Caco-2 (cell line): ENCODE results near the gene LRRC23. TPM values are rescaled to one million over a fixed set of nuclear protein-coding genes. Genes with fewer than 3 reads are reported as not detected.
"Not testable (repeated sequence)": the region's sequence is repeated elsewhere in the genome, so short reads cannot be mapped to it uniquely, and the experiment has no call there.

Experiments used
- BruUV-seq: library from RNA; stranded (reverse); fragments of 400-500 nt; replicated peaks from 2 replicates; lab custom pipeline; 2021; lab: Mats Ljungman, UMichigan
- CTCF ChIA-PET: fragments of 300-600 bp; sonication (Branson Sonifier 250); formaldehyde crosslinking; loops from one replicate; lab custom pipeline; 2022; ENCODE audit warnings: antibody characterized with exemption; lab: Charles Lee
- POLR2A ChIA-PET: fragments of 300-600 bp; sonication (Branson Sonifier 250); formaldehyde crosslinking; loops from one replicate; lab custom pipeline; 2022; ENCODE audit warnings: antibody characterized with exemption; lab: Charles Lee
- DNase-seq, 2 experiments: peaks; one replicate each; pipeline versions ENCODE4 v3.0.0 to v3.0.0-alpha.2; 2020 to 2022
- H3K27me3 ChIP-seq: replicated peaks from 2 replicates; pipeline ENCODE4 v1.6.0; 2011; ENCODE audit warnings: low read length; ENCODE audit not compliant: control insufficient read depth, insufficient read depth
- H3K36me3 ChIP-seq: 2 replicates; pipeline ENCODE4 v1.5.1; 2011; ENCODE audit warnings: low read length; ENCODE audit not compliant: control insufficient read depth, insufficient read depth
- H3K4me1 ChIP-seq: fragments of 250-450 bp; sonication (Bioruptor Pico); 2 replicates; pipeline ENCODE4 v1.5.1; 2020; ENCODE audit warnings: mild to moderate bottlenecking
- H3K4me3 ChIP-seq: 2 replicates; pipeline ENCODE4 v1.5.1; 2011; ENCODE audit warnings: low read depth, mild to moderate bottlenecking, control low read depth, low read length
- H3K9me3 ChIP-seq: fragments of 250-450 bp; sonication (Bioruptor Pico); 2 replicates; pipeline ENCODE4 v1.5.1; 2020; ENCODE audit warnings: mild to moderate bottlenecking, moderate library complexity
- H3K27ac Mint-ChIP-seq: one replicate; pipeline ENCODE4 v1.8.0; 2022; ENCODE audit warnings: mixed read lengths; ENCODE audit not compliant: unreplicated experiment
- H3K27me3 Mint-ChIP-seq: one replicate; pipeline ENCODE4 v1.8.0; 2022; ENCODE audit warnings: mixed read lengths; ENCODE audit not compliant: insufficient read depth, unreplicated experiment
- H3K36me3 Mint-ChIP-seq: one replicate; pipeline ENCODE4 v1.8.0; 2022; ENCODE audit warnings: mild to moderate bottlenecking, mixed read lengths; ENCODE audit not compliant: insufficient read depth, unreplicated experiment
- H3K4me1 Mint-ChIP-seq: one replicate; pipeline ENCODE4 v1.8.0; 2022; ENCODE audit warnings: low read depth, mixed read lengths; ENCODE audit not compliant: unreplicated experiment
- H3K4me3 Mint-ChIP-seq: one replicate; pipeline ENCODE4 v1.8.0; 2022; ENCODE audit warnings: mild to moderate bottlenecking, moderate library complexity, mixed read lengths; ENCODE audit not compliant: unreplicated experiment
- H3K9me3 Mint-ChIP-seq: one replicate; pipeline ENCODE4 v1.8.0; 2022; ENCODE audit warnings: mixed read lengths; ENCODE audit not compliant: unreplicated experiment
- intact Hi-C: fragments of 100-400 bp; cut with micrococcal nuclease; formaldehyde crosslinking; loops from one replicate; pipeline ENCODE4 v1.10.0; 2022; ENCODE audit not compliant: unreplicated experiment
- total RNA-seq: library from RNA; stranded (reverse); gene quantifications from 2 replicates; pipeline ENCODE4 v1.2.3, GENCODE V29; 2022
- TF ChIP-seq, protein P1 (sequence below), 2 experiments: fragments of 200-600 bp in 1 of 2; IDR thresholded peaks; 1 replicate in 1 of 2; 2 replicates in 1 of 2; pipeline versions ENCODE4 v1.5.1 to v1.8.0; 2011 to 2022; ENCODE audit warnings: antibody characterized with exemption in 1 of 2, control low read depth in 1 of 2, inconsistent platforms in 1 of 2, low read depth in 1 of 2, low read length in 1 of 2, mild to moderate bottlenecking in 1 of 2, moderate library complexity in 1 of 2; ENCODE audit not compliant: insufficient read depth in 1 of 2, severe bottlenecking in 1 of 2, unreplicated experiment in 1 of 2

The LRRC23 gene
- total RNA-seq, 1 experiment from 2014 or later = 8.6 TPM

- Histone ChIP-seq H3K27me3 (no peaks in the 10 kb centered on the region), H3K4me1 (peaks cover 31% of the 10 kb centered on the region), H3K4me3 (peak overlapping the region; percentile 97), H3K36me3 (peaks cover 13% of the 10 kb centered on the region), H3K9me3 (no peaks in the 10 kb centered on the region)
- ChIA-PET CTCF (interaction anchor here (0.6 to 4.2 kb wide), 33 partner anchors 11 to 240 kb away, joined by 3 to 68 read pairs (median 5); partner anchors contain the start of genes C12orf57, CDCA3, ENO2 and LPCAT3), POLR2A (interaction anchor here (0.5 to 5.4 kb wide), 10 partner anchors 11 to 145 kb away, joined by 3 to 102 read pairs (median 8); partner anchors contain the start of genes C12orf57, CDCA3, COPS7A and RNU7-1)
- intact Hi-C loops = loop anchor here (1.0 to 2.0 kb wide), 5 partner anchors 17 to 73 kb away; partner anchors contain the start of genes RNU7-1 and USP5
- H3K36me3 Mint-ChIP-seq = peaks cover 98% of the 10 kb centered on the region
- TSS peak; percentile 30 for BruUV-seq
- H3K4me3 Mint-ChIP-seq = peak overlapping the region; percentile 95
- TF ChIP-seq, protein P1, sequence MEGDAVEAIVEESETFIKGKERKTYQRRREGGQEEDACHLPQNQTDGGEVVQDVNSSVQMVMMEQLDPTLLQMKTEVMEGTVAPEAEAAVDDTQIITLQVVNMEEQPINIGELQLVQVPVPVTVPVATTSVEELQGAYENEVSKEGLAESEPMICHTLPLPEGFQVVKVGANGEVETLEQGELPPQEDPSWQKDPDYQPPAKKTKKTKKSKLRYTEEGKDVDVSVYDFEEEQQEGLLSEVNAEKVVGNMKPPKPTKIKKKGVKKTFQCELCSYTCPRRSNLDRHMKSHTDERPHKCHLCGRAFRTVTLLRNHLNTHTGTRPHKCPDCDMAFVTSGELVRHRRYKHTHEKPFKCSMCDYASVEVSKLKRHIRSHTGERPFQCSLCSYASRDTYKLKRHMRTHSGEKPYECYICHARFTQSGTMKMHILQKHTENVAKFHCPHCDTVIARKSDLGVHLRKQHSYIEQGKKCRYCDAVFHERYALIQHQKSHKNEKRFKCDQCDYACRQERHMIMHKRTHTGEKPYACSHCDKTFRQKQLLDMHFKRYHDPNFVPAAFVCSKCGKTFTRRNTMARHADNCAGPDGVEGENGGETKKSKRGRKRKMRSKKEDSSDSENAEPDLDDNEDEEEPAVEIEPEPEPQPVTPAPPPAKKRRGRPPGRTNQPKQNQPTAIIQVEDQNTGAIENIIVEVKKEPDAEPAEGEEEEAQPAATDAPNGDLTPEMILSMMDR (IDR thresholded peaks at IDR 0.05; ENCODE audit: insufficient read depth in 1 of 2, low read depth in 1 of 2, low read length in 1 of 2, severe bottlenecking in 1 of 2, unreplicated experiment in 1 of 2) = peak; percentile 94 to 98
- H3K27me3 Mint-ChIP-seq = no peaks in the 10 kb centered on the region
- H3K27ac Mint-ChIP-seq = peak overlapping the region; percentile 94
- peaks cover 47% of the 10 kb centered on the region for H3K4me1 Mint-ChIP-seq
- peak; percentile 92 to 96 for DNase-seq
- no peaks in the 10 kb centered on the region for H3K9me3 Mint-ChIP-seq
Measured at GRCh38 chr12:6869049-6870021, 35.3 kb upstream of the LRRC23 start.

GRCh38 chr12:6870304-6870703 is 34.3 kb upstream of the LRRC23 start:
- peaks cover 91% of the 10 kb centered on the region for H3K36me3 Mint-ChIP-seq
- H3K9me3 ChIP-seq, DNase-seq, BruUV-seq, H3K9me3 Mint-ChIP-seq, H3K27me3 Mint-ChIP-seq, H3K4me3 ChIP-seq, H3K27me3 ChIP-seq, intact Hi-C loops: not testable (repeated sequence)
- Histone ChIP-seq H3K36me3 (peaks cover 11% of the 10 kb centered on the region), H3K4me1 (peaks cover 31% of the 10 kb centered on the region)
- ChIA-PET POLR2A (interaction anchor here (0.6 to 3.7 kb wide), 4 partner anchors 18 to 74 kb away, joined by 3 to 51 read pairs (median 26); partner anchors contain the start of genes C12orf57, CDCA3, ENO2 and RNU7-1), CTCF (interaction anchor here (1.6 to 4.2 kb wide), 4 partner anchors 18 to 94 kb away, joined by 10 to 68 read pairs (median 44); partner anchors contain the start of genes CDCA3 and USP5)
- H3K4me1 Mint-ChIP-seq = peaks cover 47% of the 10 kb centered on the region
- H3K27ac Mint-ChIP-seq = peak overlapping the region; percentile 95
- peak overlapping the region; percentile 98 for H3K4me3 Mint-ChIP-seq

GRCh38 chr12:6871052-6871957 is 33.3 kb upstream of the LRRC23 start:
- Mint-ChIP-seq H3K4me3 (peak overlapping the region; percentile 98), H3K36me3 (peaks cover 91% of the 10 kb centered on the region), H3K9me3 (no peaks in the 10 kb centered on the region), H3K27me3 (no peaks in the 10 kb centered on the region), H3K4me1 (peaks cover 47% of the 10 kb centered on the region), H3K27ac (peak overlapping the region; percentile 95)
- CTCF ChIA-PET = interaction anchor here (0.5 to 3.5 kb wide), 13 partner anchors 17 to 317 kb away, joined by 3 to 87 read pairs (median 7); partner anchors contain the start of genes C12orf57, MLF2 and RNU7-1
- TF ChIP-seq, protein P1 (IDR thresholded peaks at IDR 0.05; ENCODE audit: insufficient read depth in 1 of 2, low read depth in 1 of 2, low read length in 1 of 2, severe bottlenecking in 1 of 2, unreplicated experiment in 1 of 2) = no peak
- no peaks in the 10 kb centered on the region for H3K9me3 ChIP-seq
- no peak overlapping the region; the same call in 1 of the 2 replicates for H3K4me3 ChIP-seq
- peaks cover 31% of the 10 kb centered on the region for H3K4me1 ChIP-seq
- POLR2A ChIA-PET = interaction anchor here (0.5 to 3.7 kb wide), 7 partner anchors 19 to 400 kb away, joined by 3 to 56 read pairs (median 15); partner anchors contain the start of genes C12orf57, CDCA3, ENO2 and RNU7-1
- peaks cover 11% of the 10 kb centered on the region for H3K36me3 ChIP-seq
- no TSS peak for BruUV-seq
- no peaks in the 10 kb centered on the region for H3K27me3 ChIP-seq
- DNase-seq = peak; percentile 61 to 76
- intact Hi-C loops = no loop called here
